ENCODE results near the gene ASCL4. TPM values are rescaled to one million over a fixed set of nuclear protein-coding genes. Genes with fewer than 3 reads are reported as not detected.

The ASCL4 gene
- total and polyA plus RNA-seq, 2 donors (not counting 1 experiment from before 2014, with no cell fraction given), result not detected

DNA sequence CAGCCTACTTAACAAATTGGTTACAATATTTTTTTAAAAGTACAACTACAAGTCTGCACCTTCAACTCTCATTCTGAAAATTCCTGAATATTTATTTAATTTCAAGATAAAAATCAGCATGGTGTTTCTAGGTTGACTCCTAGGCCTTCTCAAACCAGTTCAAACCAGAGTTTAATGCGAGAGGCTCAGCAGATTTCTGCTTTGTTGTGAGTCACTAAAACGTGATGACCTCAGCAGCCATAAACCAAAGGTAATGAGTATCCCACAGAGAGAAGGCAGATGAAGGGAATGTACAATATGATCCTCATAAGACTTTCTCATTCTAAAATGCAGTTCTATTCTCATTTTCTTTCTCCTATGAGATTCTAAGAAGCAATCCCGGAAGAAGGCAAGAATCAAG lies 15.1 kb upstream of the ASCL4 start:
- TF ChIP-seq, protein P1, sequence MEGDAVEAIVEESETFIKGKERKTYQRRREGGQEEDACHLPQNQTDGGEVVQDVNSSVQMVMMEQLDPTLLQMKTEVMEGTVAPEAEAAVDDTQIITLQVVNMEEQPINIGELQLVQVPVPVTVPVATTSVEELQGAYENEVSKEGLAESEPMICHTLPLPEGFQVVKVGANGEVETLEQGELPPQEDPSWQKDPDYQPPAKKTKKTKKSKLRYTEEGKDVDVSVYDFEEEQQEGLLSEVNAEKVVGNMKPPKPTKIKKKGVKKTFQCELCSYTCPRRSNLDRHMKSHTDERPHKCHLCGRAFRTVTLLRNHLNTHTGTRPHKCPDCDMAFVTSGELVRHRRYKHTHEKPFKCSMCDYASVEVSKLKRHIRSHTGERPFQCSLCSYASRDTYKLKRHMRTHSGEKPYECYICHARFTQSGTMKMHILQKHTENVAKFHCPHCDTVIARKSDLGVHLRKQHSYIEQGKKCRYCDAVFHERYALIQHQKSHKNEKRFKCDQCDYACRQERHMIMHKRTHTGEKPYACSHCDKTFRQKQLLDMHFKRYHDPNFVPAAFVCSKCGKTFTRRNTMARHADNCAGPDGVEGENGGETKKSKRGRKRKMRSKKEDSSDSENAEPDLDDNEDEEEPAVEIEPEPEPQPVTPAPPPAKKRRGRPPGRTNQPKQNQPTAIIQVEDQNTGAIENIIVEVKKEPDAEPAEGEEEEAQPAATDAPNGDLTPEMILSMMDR (IDR thresholded peaks at IDR 0.05), result no peak
- peaks cover 27% of the 10 kb centered on the region for H4K20me1 ChIP-seq (ENCODE audit: control insufficient read depth, insufficient read depth, low read length, poor library complexity, severe bottlenecking)
- H3K9ac ChIP-seq (ENCODE audit: low read length), result peak overlapping the region; percentile 68
- intact Hi-C loops (cut with micrococcal nuclease), result no loop called here
- ChIA-PET POLR2A (no interaction called here), CTCF (interaction anchor here (1.0 to 2.0 kb wide), 6 partner anchors 17 to 84 kb away, joined by 3 to 9 read pairs (median 4); no protein-coding TSS in a partner anchor)
- H3K4me1 ChIP-seq (ENCODE audit: control insufficient read depth in 2 of 2, insufficient read depth in 2 of 2, low read length in 2 of 2), result peaks cover 24 to 29% of the 10 kb centered on the region in 2 donors
- peak overlapping the region in 1 of 2 donors; percentile 47 for H3K27ac ChIP-seq (ENCODE audit: low read length in 2 of 2)
- H3K4me3 Mint-ChIP-seq, result peak overlapping the region; percentile 93
- H3K27me3 Mint-ChIP-seq, result no peaks in the 10 kb centered on the region
- DNase-seq (no peak), ATAC-seq (ENCODE audit: low read depth) (no peak)
- peaks cover 7 to 47% of the 10 kb centered on the region in 2 experiments for H3K36me3 ChIP-seq (replicated peaks in 1 of 2; ENCODE audit: control extremely low read depth in 1 of 2, control insufficient read depth in 1 of 2, extremely low read depth in 1 of 2, insufficient read depth in 2 of 2, low read length in 1 of 2)
- no peaks in the 10 kb centered on the region for H3K27me3 ChIP-seq (replicated peaks in 1 of 4; ENCODE audit: control extremely low read depth in 1 of 4, control insufficient read depth in 3 of 4, insufficient read depth in 4 of 4, low read length in 3 of 4)
- H3K4me1 Mint-ChIP-seq, result peaks cover 34% of the 10 kb centered on the region
- peaks cover 50% of the 10 kb centered on the region for H3K79me2 ChIP-seq (ENCODE audit: control insufficient read depth, insufficient read depth, low read length)
- H3K27ac Mint-ChIP-seq, result peak overlapping the region; percentile 77
- no peaks in the 10 kb centered on the region for H3K9me3 Mint-ChIP-seq (ENCODE audit: insufficient read depth)
- 92% methylated on average over 2 of the region's 3 CpGs for WGBS (ENCODE audit: insufficient coverage)
- H3K4me3 ChIP-seq (ENCODE audit: control extremely low read depth in 1 of 5, extremely low read depth in 1 of 5, insufficient read depth in 1 of 5, low read depth in 2 of 5, low read length in 4 of 5), result peak overlapping the region in 4 of 5 experiments; percentile 82 to 87 (median 85)
- no peak overlapping the region for H2AFZ ChIP-seq (ENCODE audit: insufficient read depth, low read depth, low read length, poor library complexity, severe bottlenecking)
- H3K9me3 ChIP-seq (ENCODE audit: control extremely low read depth in 1 of 3, control insufficient read depth in 2 of 3, insufficient read depth in 1 of 3, low read length in 2 of 3), result peaks cover 0 to 4% (median 0%) of the 10 kb centered on the region in 3 donors
- H3K4me2 ChIP-seq (replicated peaks; ENCODE audit: low read depth, low read length, poor library complexity, severe bottlenecking), result peak overlapping the region; percentile 73

DNA sequence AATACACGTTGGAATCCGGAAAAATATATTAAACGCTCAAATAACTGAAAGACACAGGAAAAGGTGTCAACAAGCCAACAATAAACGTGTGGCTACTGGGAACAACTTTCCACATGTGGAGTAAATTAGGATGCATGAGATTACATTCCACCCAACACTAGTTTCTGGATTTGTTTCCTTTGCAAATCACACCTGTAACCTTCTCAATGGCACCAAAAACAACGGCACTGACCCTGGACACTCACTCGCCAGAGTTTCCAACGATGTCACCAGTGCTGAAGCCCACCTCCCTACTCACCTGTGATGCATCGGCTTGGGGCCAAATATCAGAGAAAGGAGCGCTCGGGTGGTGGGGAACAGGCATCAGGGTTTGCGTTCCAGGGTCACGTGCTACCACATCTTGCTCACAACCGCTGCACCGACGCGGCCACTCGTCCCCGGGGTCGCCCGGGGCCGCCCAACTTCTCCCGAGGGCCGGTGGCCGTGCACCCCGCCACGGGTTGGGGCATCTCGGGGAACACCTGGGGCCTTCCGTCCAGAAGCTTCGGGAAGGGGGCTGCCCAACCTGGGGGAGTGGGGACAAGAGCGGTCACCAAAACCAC lies 14.2 kb upstream of the ASCL4 start:
- Mint-ChIP-seq H3K4me3 (peak overlapping the region; percentile 93), H3K27ac (peak overlapping the region; percentile 77), H3K27me3 (no peaks in the 10 kb centered on the region), H3K9me3 (ENCODE audit: insufficient read depth) (no peaks in the 10 kb centered on the region), H3K4me1 (peaks cover 34% of the 10 kb centered on the region)
- peak overlapping the region; percentile 81 to 87 (median 84) for H3K4me3 ChIP-seq (ENCODE audit: control extremely low read depth in 1 of 5, extremely low read depth in 1 of 5, insufficient read depth in 1 of 5, low read depth in 2 of 5, low read length in 4 of 5)
- H2AFZ ChIP-seq (ENCODE audit: insufficient read depth, low read depth, low read length, poor library complexity, severe bottlenecking), result peak overlapping the region; percentile 90
- peaks cover 27% of the 10 kb centered on the region for H4K20me1 ChIP-seq (ENCODE audit: control insufficient read depth, insufficient read depth, low read length, poor library complexity, severe bottlenecking)
- ChIA-PET POLR2A (interaction anchor here (1.0 kb wide), 1 partner anchor 75 kb away, joined by 5 read pairs; the partner anchor contains the start of gene PWP1), CTCF (interaction anchor here (1.0 to 1.4 kb wide), 5 partner anchors 18 to 84 kb away, joined by 3 to 6 read pairs (median 4); no protein-coding TSS in a partner anchor)
- H3K27ac ChIP-seq (ENCODE audit: low read length in 2 of 2), result peak overlapping the region; percentile 69 to 76
- 4% methylated on average over 25 of the region's 30 CpGs for WGBS (ENCODE audit: insufficient coverage)
- intact Hi-C loops (cut with micrococcal nuclease), result loop anchor here (2.0 kb wide), 1 partner anchor 668 kb away; the partner anchor contains the start of gene CRY1
- peak overlapping the region; percentile 68 for H3K9ac ChIP-seq (ENCODE audit: low read length)
- peak overlapping the region; percentile 73 for H3K4me2 ChIP-seq (replicated peaks; ENCODE audit: low read depth, low read length, poor library complexity, severe bottlenecking)
- H3K4me1 ChIP-seq (ENCODE audit: control insufficient read depth in 2 of 2, insufficient read depth in 2 of 2, low read length in 2 of 2), result peaks cover 24 to 29% of the 10 kb centered on the region in 2 donors
- peaks cover 0 to 4% (median 0%) of the 10 kb centered on the region in 3 donors for H3K9me3 ChIP-seq (ENCODE audit: control extremely low read depth in 1 of 3, control insufficient read depth in 2 of 3, insufficient read depth in 1 of 3, low read length in 2 of 3)
- H3K27me3 ChIP-seq (replicated peaks in 1 of 4; ENCODE audit: control extremely low read depth in 1 of 4, control insufficient read depth in 3 of 4, insufficient read depth in 4 of 4, low read length in 3 of 4), result no peaks in the 10 kb centered on the region
- no peak for DNase-seq
- H3K79me2 ChIP-seq (ENCODE audit: control insufficient read depth, insufficient read depth, low read length), result peaks cover 44% of the 10 kb centered on the region
- ATAC-seq (ENCODE audit: low read depth), result peak; percentile 0
- TF ChIP-seq, protein P1 (IDR thresholded peaks at IDR 0.05), result no peak
- no peak for TF ChIP-seq EZH2 (IDR thresholded peaks at IDR 0.05; ENCODE audit: borderline replicate concordance, insufficient read depth, low read depth, low read length, poor library complexity, severe bottlenecking)
- H3K36me3 ChIP-seq (replicated peaks in 1 of 2; ENCODE audit: control extremely low read depth in 1 of 2, control insufficient read depth in 1 of 2, extremely low read depth in 1 of 2, insufficient read depth in 2 of 2, low read length in 1 of 2), result peaks cover 3 to 38% of the 10 kb centered on the region in 2 experiments

Data from B cell (primary cell).